ENCODE measurements around the gene AGAP2. TPM values are rescaled to one million over a fixed set of nuclear protein-coding genes. Genes with fewer than 3 reads are reported as not detected.
A peak's percentile ranks its signal among the peaks of the same experiment; 100 is the strongest.

The AGAP2 gene
- total and polyA plus RNA-seq, 2 of the 13 experiments (the other 11 are each of a cell fraction or from before 2014, with no cell fraction given) = 0.38 to 0.45 TPM

GRCh38 chr12:57751788-57752667, 13.5 kb upstream of the AGAP2 start, which contains the start of gene CDK4 (continued):
- peak; percentile 77; the same call in 1 of the 2 replicates for TF ChIP-seq RERE (CRISPR knock-in tag; IDR thresholded peaks at IDR 0.05; ENCODE audit: low read depth)
- TF ChIP-seq ZBTB10 (CRISPR knock-in tag; IDR thresholded peaks at IDR 0.05; ENCODE audit: borderline replicate concordance) = no peak
- TF ChIP-seq ZNF75D (CRISPR knock-in tag; IDR thresholded peaks at IDR 0.05; ENCODE audit: borderline replicate concordance) = no peak
- no peak for TF ChIP-seq ZFP36L2 (CRISPR knock-in tag; IDR thresholded peaks at IDR 0.05)
- TF ChIP-seq SRF (IDR thresholded peaks at IDR 0.05; ENCODE audit: low read depth, low read length) = no peak
- no peak for TF ChIP-seq HNF4A (CRISPR knock-in tag; IDR thresholded peaks at IDR 0.05)
- TF ChIP-seq ARNT2 (CRISPR knock-in tag; IDR thresholded peaks at IDR 0.05; ENCODE audit: low read depth) = peak; percentile 93
- no peak for TF ChIP-seq IRX3 (CRISPR knock-in tag; IDR thresholded peaks at IDR 0.05; ENCODE audit: borderline replicate concordance, low read depth)
- 0 out of 2 replicates have a peak, but pooled peaks have one; percentile 88 for TF ChIP-seq PCBP1 (IDR thresholded peaks at IDR 0.05; ENCODE audit: borderline replicate concordance, low read depth, low read length)
- no peak for TF ChIP-seq SATB2 (CRISPR knock-in tag; IDR thresholded peaks at IDR 0.05)
- TF ChIP-seq SIN3A (IDR thresholded peaks at IDR 0.05; ENCODE audit: borderline replicate concordance, low read depth, low read length) = peak; percentile 86; the same call in 1 of the 2 replicates
- TF ChIP-seq SNRNP70 (IDR thresholded peaks at IDR 0.05; ENCODE audit: low read depth, low read length) = no peak
- peak; percentile 83 for TF ChIP-seq RXRA (CRISPR knock-in tag; IDR thresholded peaks at IDR 0.05)
- TF ChIP-seq ASH2L (IDR thresholded peaks at IDR 0.05; ENCODE audit: insufficient read length, low read depth, low read length) = peak; percentile 73
- TF ChIP-seq ZNF550 (CRISPR knock-in tag; IDR thresholded peaks at IDR 0.05; ENCODE audit: borderline replicate concordance) = no peak
- no peak for TF ChIP-seq FOXM1 (CRISPR knock-in tag; IDR thresholded peaks at IDR 0.05)
- TF ChIP-seq ZNF160 (CRISPR knock-in tag; IDR thresholded peaks at IDR 0.05) = peak; percentile 9; the same call in 1 of the 2 replicates
- TF ChIP-seq PBX2 (CRISPR knock-in tag; IDR thresholded peaks at IDR 0.05) = 0 out of 2 replicates have a peak, but pooled peaks have one; percentile 44
